HG03520 (cell line): ENCODE results near the gene MAGED2.
"Not testable (repeated sequence)": the region's sequence is repeated elsewhere in the genome, so short reads cannot be mapped to it uniquely, and the experiment has no call there.

ENCODE experiments used
- ATAC-seq: cut with Tn5 transposase; IDR thresholded peaks from one replicate; pipeline ENCODE4 v1.9.1; 2021; ENCODE audit warnings: mild to moderate bottlenecking, moderate library complexity; ENCODE audit not compliant: unreplicated experiment

MAGED2 gene

DNA sequence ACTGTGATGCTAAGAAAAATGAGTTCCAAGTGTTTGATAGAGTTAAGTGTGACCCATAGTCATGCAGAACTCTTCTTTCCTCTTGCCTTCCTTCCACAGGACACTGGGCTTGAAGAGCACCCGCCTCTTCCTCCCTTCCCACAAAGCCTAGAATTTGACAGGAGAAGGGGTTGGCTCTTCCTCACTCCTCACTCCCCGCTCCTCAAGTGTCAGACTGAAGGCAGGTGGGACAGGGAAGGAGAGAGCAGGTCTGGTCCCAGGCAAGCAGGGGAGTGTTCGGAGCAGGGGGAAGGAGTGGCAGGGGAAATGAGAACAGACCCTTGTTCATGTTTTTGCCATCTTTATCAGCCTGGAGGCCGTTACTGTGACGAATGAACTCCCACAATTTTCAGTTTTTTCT is 10.7 kb downstream of the MAGED2 start:
- no peak for ATAC-seq

- ATAC-seq: no peak
Measured at GRCh38 chrX:54819201-54819600, 11.7 kb downstream of the MAGED2 start.

GRCh38 chrX:54820737-54821136 is 13.2 kb downstream of the MAGED2 start:
- ATAC-seq: no peak

GRCh38 chrX:54821310-54821709 is 13.8 kb downstream of the MAGED2 start:
- ATAC-seq: no peak

DNA sequence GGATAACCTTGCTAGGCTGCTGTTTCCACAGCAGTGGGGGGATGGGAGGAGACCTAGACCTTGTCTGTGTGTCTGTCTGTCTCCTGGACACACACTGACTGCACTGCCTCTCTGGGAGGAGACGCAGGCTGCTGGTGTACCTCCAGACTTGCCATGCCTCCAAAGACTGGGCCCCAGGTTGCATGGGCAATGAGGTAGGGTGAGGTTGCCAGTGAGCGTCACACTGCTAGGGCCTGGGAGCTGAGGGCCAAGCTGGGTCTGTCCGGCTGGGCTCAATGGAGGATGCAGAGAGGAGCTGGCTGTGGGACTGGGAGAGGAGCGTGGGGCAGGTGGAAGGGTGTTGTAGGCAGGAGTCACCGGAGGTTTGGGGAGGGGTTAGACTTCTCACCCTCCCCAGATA is 16.6 kb downstream of the MAGED2 start:
- no peak for ATAC-seq

- no peak for ATAC-seq
Measured at GRCh38 chrX:54824722-54825121, 17.2 kb downstream of the MAGED2 start.

GRCh38 chrX:54825716-54826438 is 18.3 kb downstream of the MAGED2 start:
- no peak for ATAC-seq

- ATAC-seq: no peak
Measured at GRCh38 chrX:54826598-54826997, 19.1 kb downstream of the MAGED2 start.

DNA sequence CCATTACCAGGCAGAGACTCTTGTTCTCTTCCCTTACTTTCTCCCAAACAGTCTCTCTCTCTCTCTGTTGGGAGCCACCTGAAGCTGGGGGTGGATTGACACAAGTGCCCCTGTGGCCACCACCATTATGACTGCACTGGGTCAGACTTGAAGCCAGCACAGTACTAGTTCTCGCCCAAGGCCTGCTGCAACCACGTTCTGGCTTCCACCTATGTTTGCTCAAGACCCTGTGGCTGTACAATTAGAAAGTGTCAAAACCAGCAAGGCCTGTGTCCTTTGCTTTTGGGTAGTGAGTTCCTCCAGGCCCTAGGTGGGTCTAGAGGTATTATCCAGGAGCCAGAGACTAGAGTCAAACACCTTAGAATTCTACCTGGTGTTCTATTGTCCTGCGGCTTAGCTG is 31.0 kb downstream of the MAGED2 start:
- no peak for ATAC-seq

DNA sequence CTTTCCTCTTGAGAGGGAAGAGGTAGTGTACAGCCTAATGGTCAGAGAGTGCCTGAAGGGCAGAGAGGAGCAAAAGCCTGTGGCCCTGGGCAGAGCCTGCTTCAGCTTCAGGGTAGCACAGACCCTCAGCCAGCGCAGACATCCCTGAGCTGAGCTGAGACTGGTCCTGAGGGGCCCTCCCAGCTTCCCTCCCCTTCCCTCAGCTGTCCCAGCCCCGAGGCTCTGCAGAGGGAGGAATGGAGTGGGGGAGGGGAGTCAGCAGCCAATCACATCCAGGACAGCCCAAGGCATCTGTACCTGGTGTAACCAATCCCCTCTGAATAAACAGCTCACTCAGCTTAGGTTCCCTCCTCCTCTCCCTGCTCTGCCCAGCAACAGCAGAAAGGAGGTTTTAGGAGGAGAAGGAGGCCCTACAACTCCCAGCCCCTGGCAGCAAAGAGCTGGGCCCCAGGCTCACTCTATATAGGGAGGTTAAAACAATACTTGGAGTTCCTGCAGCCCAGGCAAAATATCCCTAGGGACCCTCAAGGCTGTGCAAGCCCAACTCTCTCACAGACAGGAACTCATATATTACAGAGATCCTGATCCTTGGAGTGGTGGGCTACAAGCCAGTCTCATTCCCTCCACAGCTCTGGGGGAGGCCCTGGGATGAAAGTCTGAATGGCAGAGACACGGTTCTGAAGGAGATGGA is 33.8 kb downstream of the MAGED2 start:
- ATAC-seq: not testable (repeated sequence)

- ATAC-seq: no peak
Measured at GRCh38 chrX:54842607-54843006, 35.1 kb downstream of the MAGED2 start.

DNA sequence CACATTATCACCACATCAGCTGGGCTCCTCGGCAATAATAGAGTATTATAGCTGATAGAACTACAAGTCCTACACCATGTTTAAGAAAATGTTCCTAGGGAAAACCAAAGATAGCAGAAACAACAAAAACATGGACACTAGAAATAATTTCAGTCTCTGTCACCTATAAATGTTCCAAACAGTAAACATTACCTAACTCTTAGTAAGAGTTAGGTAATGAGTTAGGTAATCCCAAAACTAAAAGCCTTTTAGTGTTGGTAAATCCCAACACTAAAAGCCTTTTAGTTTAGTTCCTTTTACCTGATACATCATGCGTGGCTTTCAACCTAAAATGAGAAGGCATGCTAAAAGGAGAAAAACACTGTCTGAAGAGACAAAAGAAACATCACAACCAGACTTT is 35.5 kb downstream of the MAGED2 start:
- ATAC-seq: no peak

- not testable (repeated sequence) for ATAC-seq
Measured at GRCh38 chrX:54847700-54848099, 40.2 kb downstream of the MAGED2 start.

DNA sequence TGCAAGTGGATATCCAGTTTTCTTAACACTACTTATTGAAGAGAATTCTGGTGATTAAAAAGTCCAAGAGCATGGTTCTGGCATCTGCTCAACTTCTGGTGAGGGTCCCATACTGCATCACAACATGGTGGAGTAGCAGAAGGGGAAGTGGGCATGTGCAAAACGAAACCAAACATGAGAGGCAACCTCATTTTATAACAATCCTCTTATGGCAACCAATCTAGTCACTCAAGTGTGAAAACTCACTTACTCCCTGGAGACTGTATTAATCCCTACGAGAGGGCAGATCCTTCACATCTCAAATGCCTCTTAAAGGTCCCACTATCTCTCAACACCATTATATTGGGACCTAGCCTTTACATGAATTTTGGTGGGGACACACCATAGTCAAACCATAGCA is 57.7 kb downstream of the MAGED2 start:
- ATAC-seq: no peak
